HL-60 (cell line): ENCODE results near the gene PGLYRP2.

Experiments used
- DNase-seq, 2 experiments: peaks; one replicate each; pipeline ENCODE4 v3.0.0-alpha.2; 2010 to 2020; ENCODE audit warnings: low read depth in 1 of 2, low spot score in 1 of 2
- H3K27ac ChIP-seq: fragments of 250-450 bp; sonication (Bioruptor Pico); replicated peaks from 2 replicates; pipeline ENCODE4 v1.5.1; 2020; ENCODE audit warnings: mild to moderate bottlenecking, moderate library complexity
- H3K27me3 ChIP-seq: fragments of 250-450 bp; sonication (Bioruptor Pico); 2 replicates; pipeline ENCODE4 v1.5.1; 2021; ENCODE audit warnings: mild to moderate bottlenecking, moderate library complexity; ENCODE audit not compliant: insufficient read depth, poor library complexity, severe bottlenecking
- H3K4me3 ChIP-seq: replicated peaks from 2 replicates; pipeline ENCODE4 v1.5.1; 2011; ENCODE audit warnings: mild to moderate bottlenecking, control low read depth, low read length; ENCODE audit not compliant: insufficient read depth
- CTCF ChIP-seq: IDR thresholded peaks from one replicate; pipeline ENCODE4 v1.5.1; 2011; ENCODE audit warnings: low read length, control low read depth, inconsistent platforms; ENCODE audit not compliant: insufficient read depth
- GABPA ChIP-seq: IDR thresholded peaks from 2 replicates; pipeline ENCODE4 v1.6.1; 2012; ENCODE audit warnings: low read depth
- POLR2AphosphoS5 ChIP-seq: IDR thresholded peaks from 2 replicates; pipeline ENCODE4 v1.6.1; 2012; ENCODE audit warnings: low read depth
- SPI1 ChIP-seq: IDR thresholded peaks from 2 replicates; pipeline ENCODE4 v1.6.1; 2012; ENCODE audit warnings: low read depth, mild to moderate bottlenecking, borderline replicate concordance
- TF ChIP-seq, protein P1 (sequence below): IDR thresholded peaks from 2 replicates; pipeline ENCODE4 v1.6.1; 2012; ENCODE audit warnings: low read depth; ENCODE audit not compliant: insufficient replicate concordance

The PGLYRP2 gene

DNA sequence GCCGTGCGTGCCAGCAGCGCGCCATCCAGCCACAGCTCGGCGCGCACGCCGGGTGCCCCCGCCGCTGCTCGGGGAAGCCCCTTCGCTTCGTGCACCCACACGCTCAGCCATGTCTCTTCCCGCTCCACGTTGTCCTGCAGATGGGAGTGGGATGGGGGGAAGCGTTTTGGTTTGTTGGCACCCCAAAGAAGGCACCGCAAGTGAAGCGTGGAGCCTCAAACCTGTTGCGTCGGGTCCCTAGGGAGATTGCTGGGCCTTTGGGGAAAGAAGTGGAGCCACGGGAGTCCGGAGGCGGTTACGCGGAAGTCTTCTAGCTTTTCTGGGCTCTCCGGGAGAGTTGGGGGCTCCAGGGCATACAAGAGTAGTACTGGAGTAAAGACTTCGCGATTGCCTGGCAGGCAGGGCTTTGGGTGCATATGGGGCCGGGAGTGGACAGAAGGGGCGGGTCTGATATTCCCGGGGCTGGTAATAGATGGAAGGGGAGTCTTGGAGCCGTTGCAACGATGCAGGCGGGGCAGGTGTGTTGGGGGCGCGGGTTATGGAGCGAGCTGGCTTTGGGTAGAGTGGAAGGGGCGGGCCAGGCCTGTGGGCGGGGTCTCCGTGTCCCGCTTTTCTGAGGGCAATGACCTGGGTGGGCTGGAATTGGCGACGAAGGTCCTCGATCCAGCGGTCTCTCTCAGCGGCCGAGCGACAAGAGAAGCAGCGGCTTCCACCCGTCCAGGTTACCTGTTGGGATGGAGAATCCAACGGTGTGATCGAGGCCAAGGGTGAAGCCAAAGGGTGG lies 21.4 kb downstream of the PGLYRP2 start:
- no peak overlapping the region for H3K27ac ChIP-seq
- H3K4me3 ChIP-seq: no peak overlapping the region
- H3K27me3 ChIP-seq: no peaks in the 10 kb centered on the region
- TF ChIP-seq, protein P1, sequence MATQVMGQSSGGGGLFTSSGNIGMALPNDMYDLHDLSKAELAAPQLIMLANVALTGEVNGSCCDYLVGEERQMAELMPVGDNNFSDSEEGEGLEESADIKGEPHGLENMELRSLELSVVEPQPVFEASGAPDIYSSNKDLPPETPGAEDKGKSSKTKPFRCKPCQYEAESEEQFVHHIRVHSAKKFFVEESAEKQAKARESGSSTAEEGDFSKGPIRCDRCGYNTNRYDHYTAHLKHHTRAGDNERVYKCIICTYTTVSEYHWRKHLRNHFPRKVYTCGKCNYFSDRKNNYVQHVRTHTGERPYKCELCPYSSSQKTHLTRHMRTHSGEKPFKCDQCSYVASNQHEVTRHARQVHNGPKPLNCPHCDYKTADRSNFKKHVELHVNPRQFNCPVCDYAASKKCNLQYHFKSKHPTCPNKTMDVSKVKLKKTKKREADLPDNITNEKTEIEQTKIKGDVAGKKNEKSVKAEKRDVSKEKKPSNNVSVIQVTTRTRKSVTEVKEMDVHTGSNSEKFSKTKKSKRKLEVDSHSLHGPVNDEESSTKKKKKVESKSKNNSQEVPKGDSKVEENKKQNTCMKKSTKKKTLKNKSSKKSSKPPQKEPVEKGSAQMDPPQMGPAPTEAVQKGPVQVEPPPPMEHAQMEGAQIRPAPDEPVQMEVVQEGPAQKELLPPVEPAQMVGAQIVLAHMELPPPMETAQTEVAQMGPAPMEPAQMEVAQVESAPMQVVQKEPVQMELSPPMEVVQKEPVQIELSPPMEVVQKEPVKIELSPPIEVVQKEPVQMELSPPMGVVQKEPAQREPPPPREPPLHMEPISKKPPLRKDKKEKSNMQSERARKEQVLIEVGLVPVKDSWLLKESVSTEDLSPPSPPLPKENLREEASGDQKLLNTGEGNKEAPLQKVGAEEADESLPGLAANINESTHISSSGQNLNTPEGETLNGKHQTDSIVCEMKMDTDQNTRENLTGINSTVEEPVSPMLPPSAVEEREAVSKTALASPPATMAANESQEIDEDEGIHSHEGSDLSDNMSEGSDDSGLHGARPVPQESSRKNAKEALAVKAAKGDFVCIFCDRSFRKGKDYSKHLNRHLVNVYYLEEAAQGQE: no peak
- no peak for TF ChIP-seq CTCF
- TF ChIP-seq POLR2AphosphoS5: no peak
- no peak for TF ChIP-seq GABPA
- TF ChIP-seq SPI1: no peak
- no peak for DNase-seq

GRCh38 chr19:15456871-15457700 lies 22.2 kb downstream of the PGLYRP2 start:
- Histone ChIP-seq H3K27ac (no peak overlapping the region), H3K27me3 (no peaks in the 10 kb centered on the region), H3K4me3 (no peak overlapping the region)
- TF ChIP-seq POLR2AphosphoS5 (no peak), GABPA (no peak)
- TF ChIP-seq, protein P1: no peak
- DNase-seq: no peak

DNA sequence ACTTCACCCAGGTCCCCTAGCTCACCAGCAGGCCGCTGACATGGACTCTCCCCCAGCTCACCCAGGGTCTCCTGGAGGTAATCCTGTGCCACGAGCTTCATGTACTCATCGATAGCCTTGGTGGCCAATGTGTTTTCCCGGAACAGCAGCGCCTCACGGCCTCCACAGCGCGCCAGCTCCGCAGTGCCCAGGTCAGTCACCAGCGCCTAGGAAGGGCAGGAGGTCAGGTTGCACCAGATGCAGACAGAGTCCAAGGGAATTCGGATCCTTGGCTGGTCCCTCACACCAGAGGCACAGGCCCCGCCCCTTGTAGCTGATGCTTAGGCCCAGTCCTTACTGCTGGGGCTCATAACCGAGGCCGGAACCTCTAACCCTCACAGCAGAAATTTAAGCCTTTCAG lies 22.9 kb downstream of the PGLYRP2 start:
- H3K4me3 ChIP-seq: no peak overlapping the region
- no peaks in the 10 kb centered on the region for H3K27me3 ChIP-seq
- DNase-seq: no peak
- TF ChIP-seq GABPA: no peak
- TF ChIP-seq POLR2AphosphoS5: no peak
- TF ChIP-seq, protein P1: no peak
- no peak for TF ChIP-seq SPI1
- TF ChIP-seq CTCF: no peak
- no peak overlapping the region for H3K27ac ChIP-seq
